WI38 (cell line): Measurements from ENCODE around the gene KIFAP3.

Source experiments
- H3K4me3 ChIP-seq: 2 replicates; pipeline ENCODE4 v1.5.1; 2011; ENCODE audit warnings: low read depth, mild to moderate bottlenecking, control low read depth, low read length
- CTCF ChIP-seq: IDR thresholded peaks from 2 replicates; pipeline ENCODE4 v1.5.1; 2012; ENCODE audit warnings: low read depth, mild to moderate bottlenecking, control low read depth, low read length

The KIFAP3 gene

GRCh38 chr1:169915150-169915549 lies 159.3 kb downstream of the KIFAP3 start:
- no peak for TF ChIP-seq CTCF
- no peak overlapping the region for H3K4me3 ChIP-seq

- TF ChIP-seq CTCF, result no peak
- H3K4me3 ChIP-seq, result no peak overlapping the region
These were observed 160.0 kb downstream of the KIFAP3 start for GRCh38 chr1:169914531-169914930.

GRCh38 chr1:169909499-169909898 lies 165.0 kb downstream of the KIFAP3 start:
- TF ChIP-seq CTCF, result no peak
- H3K4me3 ChIP-seq, result no peak overlapping the region

- no peak overlapping the region for H3K4me3 ChIP-seq
- TF ChIP-seq CTCF, result no peak
These were observed 167.6 kb downstream of the KIFAP3 start for GRCh38 chr1:169906938-169907337.

GRCh38 chr1:169904834-169905233 lies 169.7 kb downstream of the KIFAP3 start:
- no peak for TF ChIP-seq CTCF
- no peak overlapping the region for H3K4me3 ChIP-seq

- no peak for TF ChIP-seq CTCF
- no peak overlapping the region for H3K4me3 ChIP-seq
These were observed 171.7 kb downstream of the KIFAP3 start for GRCh38 chr1:169902751-169903150.

GRCh38 chr1:169901115-169901514 lies 173.4 kb downstream of the KIFAP3 start:
- H3K4me3 ChIP-seq, result no peak overlapping the region
- no peak for TF ChIP-seq CTCF
